Measurements from ENCODE around the gene PPP2R1B.

Gene PPP2R1B

DNA sequence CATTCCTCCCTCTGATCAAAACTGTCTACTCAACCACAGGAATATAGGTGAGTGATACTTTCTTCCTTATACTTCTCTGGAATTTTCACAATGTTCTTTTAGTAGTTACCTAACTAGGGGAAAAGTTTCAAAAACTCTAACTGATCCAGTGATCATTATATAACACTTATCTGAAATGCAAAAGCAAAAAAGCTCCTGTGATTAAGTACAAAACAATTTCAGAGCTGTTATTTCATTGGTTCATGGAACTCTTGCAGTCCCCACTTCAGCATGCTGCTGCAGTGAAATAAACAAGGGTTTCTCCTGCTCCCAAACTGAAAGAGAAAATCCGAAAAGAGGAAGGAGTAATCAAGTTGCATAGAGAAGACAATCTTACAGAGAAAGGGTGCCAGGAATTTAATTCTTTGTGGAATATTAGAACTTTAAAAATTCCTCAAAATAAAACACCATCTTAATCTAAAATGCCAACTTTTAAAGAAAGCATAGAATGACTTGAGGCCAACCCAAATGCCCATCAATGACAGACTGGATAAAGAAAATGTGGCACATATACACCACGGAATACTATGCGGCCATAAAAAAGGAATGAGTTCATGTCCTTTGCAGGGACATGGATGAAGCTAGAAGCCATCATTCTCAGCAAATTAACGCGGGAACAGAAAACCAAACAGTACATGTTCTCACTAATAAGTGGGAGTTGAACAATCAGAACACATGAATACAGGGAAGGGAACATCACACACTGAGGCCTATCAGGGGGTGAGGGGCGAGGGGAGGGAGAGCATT lies 20.3 kb downstream of the PPP2R1B start:
- DNase-seq: no peak

DNA sequence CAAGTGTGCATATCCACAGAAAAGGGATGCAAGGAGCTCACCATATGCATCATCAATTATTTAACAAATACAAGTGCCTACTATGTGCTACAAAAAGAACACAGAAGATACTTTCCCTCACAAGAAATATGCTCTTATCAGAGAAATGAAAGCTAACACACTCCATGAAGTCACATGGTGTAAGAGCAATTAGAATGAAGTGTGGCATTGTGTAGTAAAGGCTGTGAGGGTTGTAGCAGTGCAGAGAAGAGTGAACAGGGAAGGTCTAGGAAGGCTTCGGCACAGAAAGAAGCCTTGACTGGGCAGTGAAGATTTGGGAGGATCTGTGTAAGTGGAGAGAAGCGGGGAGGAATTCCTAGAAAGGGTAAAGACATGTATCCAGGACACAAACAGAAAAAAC lies 22.5 kb downstream of the PPP2R1B start:
- no peak for DNase-seq

DNA sequence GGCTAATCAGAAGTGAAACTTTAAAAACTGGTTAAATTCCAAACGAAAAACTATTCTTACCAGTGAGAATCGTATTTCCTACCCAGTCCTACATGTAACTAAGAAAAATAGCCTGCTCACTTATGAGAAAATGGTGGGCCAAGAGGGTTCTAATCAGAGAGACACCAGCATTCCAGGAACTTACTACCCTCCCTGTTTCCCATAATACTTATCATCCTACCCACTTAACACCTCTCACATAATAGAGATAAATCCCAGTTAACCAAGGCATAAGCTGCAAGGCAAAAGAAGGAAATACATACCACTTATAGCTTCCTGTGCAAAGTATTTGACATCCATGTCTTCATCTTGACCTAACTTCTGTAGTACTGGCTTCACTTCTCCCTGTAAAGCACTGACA lies 24.4 kb downstream of the PPP2R1B start:
- no peak for DNase-seq

DNA sequence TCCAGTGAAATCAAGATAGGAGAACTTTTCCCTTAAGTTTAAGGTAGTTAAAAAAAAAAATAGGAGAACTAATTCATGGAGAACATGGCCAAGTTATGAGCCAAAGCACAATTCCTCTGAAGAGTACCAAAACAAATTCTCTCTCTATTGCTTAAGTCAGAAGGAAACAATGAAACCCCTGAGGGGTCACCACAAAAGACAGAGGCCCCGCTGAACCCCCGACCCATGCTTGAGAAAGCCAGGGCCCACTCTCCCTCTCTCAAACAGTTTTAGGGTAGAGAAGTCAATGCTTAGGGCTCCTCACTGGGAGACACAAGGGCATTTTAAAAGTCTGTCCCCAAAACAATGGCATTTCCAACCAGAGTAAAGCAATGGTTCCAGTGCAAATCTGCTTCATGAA lies 26.9 kb downstream of the PPP2R1B start:
- DNase-seq: no peak

DNA sequence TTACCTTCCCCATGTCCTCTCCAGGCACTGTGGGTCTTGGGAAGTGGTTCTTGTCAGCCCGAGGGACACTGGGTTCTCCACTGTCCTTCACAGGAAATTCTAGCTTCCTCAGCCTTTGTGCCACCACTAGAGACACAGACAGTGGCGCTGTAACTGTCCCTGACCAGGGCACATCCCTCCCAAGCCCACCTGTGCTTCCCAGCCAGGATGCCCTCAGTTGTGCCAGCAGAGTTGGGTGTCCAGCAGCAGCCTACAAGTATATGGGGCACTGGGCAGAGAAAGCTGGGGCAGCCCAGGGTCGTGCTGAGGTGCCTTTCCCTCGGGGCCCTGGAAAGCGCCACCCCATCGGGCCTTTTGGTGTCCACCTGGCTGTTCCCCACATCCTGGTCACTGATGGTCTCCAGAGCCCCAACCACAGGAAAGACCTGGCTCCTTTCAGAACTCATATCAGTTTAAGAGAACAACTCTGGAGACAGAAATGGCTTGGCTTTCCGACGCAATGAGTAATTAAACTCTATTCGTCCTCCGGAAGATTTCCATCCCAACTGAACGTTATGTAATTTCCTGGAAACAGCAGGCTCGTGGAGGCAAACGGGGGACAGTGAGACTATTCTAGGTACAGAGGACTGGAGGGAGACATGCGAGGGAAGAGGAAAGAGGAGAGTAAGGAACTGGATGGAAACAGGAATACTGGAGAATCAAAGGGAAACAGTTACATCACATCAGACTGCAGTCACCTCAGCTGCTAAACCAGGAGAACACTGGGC lies 28.6 kb downstream of the PPP2R1B start:
- DNase-seq: no peak

DNA sequence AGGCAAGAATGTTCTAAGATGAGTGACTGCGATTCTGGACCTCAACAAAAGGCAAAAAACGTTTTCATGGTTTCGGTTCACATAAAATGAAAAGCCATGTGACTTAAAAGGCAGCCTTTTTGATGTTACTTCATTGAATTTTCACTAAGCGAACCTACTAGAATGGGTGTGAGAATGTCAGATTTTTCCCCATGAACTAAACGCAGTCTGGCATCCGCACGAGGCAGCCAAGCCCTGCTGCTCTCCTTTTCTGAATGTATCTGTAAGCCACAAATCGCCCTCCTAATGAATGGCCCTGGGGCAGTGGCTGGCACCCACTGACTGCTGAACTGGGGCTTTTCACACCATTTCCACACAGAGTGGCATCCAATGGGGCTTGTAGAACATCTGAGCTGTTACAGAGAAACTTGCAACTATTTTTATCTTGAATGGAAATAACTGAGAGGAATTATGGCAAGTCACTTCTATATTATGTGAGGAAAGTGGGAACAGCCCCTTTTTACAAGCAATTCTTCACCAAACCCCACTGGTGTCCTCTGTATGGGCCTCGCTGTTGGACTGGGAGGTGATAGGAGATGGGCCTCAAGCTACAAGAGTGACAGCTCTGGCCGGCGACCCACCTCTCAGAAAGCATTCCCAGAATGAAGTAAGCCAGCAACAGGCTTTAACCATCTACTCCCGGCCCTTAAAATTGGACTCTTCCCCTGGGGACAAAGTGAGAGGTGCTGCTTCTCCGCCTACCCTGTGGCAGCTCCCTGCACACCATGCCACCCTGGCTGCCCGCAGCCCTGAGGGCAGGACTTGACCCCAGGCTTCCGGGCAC lies 29.4 kb downstream of the PPP2R1B start:
- no peak for DNase-seq

DNA sequence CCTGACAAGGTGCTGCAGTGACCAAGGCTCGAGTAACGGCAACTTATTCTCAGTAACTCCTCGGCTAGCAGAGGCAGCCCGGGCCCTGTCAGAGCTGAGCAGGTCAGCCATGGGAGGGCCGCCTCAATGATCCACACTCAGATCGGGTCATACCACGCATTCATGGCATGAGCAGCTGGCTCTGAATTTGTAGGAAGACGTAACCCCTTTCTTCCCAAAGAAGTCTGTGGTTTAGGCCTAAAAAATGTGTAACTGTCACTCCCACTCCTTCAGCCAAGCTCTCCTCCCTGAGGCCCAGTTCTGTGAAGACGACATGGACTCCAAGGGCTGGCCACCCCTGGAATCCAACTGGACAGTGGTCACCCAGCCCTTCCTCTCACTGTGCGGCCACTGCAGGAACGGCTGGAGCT lies 30.0 kb downstream of the PPP2R1B start:
- DNase-seq: no peak

DNA sequence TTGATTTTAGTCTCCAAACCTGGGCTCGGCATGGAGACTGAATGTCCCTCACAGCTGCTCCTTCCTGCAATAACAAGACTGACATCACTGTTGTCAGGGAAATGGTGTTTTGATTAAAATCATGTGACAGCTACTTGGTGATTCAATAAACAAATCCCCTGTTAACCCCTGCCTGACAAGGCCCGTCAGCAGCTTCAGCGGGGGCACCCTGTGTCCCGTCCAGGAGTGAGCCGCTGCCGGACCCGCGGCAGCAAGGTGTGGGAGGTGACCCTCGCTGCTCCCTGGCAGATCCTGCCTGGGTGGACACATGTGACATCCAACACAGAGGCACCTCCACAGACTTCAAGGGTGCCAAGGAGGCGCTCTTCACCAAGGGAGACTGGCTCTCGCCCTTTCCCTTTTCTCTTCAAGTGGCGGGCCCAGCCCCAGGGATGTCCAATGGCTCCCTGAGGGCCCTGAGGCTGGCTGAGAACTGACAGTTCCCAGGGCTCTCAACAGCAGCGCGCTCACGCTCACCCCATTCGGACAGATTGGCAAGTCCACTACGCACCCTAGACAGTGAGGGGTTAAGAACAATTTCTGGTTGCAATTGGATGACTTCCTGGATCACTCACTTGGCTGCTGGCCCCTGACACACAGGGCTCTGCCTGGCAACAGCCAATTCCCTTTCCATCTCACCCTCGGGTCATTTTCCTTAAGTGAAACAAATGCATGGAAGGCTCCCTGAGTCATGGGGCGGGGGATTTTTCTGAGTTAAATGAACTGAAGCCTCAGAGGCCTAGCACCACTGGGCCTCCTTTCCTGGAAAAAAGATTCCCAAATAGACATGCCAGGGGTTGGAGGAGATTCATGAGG lies 30.7 kb downstream of the PPP2R1B start:
- DNase-seq: peak; percentile 13

DNA sequence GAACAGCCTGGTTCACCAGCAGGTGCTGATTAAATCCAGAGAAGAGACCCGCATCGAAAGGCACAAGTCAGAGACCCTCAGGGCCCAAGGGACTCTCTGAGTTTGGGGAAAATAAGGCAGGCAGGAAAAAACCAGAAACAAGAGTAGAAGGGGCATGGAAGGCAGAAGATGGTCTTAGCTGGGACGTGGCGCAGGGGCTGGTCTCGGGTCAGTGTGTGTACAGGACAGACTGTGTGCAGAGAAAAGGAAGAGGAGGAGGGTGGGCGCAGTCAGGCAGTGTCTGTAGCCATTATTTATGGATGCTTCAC lies 31.3 kb downstream of the PPP2R1B start:
- DNase-seq: no peak

DNA sequence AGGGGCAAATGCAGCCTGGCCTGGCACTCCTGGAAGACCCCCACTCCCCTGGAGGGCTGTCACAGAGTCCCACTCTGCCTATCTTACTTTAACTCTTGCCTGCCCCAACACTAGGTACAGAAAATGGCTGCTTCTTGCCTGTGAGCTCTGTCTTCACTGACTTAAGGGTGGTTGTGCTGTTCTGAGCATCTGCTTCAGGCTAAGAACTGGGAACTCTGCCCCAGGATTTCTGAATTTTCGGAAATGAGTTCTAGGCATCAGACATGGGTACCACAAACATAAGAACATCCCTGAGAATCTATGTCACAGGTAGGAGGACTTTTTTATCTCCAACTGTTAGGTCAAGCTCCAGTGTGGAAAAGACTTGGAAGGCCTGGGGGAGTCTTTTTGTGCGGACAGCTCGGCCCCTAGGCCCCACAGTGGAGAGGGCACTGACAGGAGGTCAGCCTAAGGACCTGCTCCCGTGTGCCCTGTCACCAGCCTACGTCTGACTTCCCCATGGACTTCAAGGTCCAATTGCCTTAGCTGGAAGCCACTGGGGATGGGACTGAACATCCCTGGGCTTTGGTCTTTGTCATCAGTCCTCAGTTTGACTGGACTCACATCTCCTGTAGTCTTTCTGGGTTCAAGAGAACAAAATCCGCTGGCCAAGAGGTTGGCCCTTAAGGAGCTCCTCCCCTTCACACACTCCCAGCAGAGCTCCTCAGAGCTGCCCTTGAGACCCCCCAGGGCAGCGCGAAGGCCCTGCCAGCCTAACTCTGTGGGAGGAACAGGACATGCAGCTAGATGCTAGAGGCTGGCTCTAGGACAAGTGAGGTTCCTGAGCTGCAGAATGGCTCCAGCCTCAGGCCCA lies 31.9 kb downstream of the PPP2R1B start:
- no peak for DNase-seq

DNA sequence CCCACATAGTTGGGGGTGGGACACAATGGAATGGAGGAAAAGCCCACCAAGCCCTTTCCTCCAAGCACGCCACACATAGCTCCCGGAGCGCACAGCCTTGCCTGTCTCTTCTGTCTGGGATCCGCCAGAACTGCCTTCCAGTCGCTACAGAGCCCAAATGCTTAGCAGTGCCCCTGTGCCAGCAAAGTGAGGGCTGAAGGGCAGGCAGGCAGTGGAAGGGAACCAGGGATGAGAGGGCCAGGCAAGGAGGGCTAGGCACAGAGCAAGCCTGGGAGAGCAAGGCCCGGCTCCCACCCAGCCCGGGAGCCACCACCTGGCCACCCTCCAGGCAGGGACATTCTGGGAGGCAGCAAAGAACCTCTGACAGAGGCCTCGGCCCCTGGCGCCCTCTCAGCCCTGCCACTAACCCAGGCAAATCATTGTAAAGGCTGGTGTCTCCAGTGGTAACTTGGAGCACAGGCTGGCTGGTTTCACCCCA lies 32.5 kb downstream of the PPP2R1B start:
- DNase-seq: no peak

DNA sequence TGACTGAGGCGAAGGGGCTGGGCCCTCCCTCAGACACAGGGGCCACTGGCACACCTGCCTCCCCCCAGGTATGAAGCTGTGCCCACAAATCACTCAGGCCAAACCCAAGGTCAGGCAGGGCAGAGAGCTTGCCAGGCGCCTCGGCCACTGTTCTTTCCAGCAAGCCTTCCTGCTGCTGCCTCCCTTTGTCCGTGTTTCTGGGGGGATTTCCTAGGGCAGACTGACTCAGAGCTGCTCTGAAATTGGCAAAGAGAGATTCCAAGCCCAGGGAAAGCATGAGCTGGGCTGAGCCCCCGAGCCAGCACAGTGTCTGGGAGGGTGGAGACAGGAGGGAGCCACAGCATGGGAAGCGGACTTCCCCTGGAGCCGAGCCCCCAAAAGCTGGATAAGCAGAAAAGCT lies 33.2 kb downstream of the PPP2R1B start:
- DNase-seq: no peak

DNA sequence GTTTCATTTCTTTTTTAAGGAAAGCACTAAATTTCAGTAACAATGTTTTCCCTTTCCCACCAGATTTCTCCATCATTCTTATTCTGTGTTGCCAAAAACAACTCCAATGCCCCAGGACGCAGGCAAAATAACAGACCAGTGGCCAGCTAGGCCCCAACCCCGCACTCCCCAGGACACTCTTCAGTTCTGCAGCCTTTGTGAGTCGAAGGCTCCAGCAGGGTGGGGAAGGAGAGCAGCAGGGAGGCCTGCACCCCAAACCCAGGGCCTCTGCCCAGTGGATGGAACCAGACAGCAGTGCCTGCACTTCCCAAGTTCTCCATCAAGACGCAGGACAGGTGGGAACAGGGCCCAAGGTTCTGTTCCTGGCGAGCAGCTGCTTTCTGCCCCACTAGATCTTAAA lies 34.4 kb downstream of the PPP2R1B start:
- DNase-seq: no peak

DNA sequence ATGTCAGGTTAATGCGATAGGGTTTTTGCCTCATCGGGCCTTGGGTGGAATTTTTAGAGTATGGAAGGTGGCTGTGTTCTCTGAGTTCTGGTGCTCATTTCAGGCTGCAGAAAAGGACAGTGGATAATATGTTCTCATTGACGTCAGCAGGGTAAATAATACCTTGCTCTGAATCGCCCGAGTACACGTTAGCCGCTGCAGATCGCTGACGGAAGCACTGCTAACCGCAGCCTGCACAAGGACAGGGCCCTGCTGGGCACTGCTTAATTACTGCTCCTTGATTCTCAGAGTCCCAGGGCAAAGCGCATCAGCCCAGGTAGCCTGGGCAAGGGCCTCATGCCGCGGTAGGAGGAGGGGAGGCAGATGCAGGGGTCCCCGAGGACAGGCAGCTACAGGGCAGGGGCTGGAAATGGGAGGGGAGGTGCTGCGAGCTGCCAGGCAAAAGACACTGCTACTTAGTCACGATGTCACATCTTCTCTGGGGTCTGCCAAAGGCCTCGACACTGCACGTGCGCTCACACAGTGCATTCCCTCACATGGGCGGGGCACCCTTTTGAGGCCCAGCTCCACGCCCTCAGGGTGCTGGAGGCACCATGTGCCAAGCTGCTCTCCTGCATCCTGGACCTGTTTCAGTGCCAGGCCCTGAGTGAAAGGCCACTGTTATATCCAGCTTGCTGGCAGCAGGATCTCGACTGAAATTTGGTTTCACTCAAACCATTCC lies 35.2 kb downstream of the PPP2R1B start:
- no peak for DNase-seq

DNA sequence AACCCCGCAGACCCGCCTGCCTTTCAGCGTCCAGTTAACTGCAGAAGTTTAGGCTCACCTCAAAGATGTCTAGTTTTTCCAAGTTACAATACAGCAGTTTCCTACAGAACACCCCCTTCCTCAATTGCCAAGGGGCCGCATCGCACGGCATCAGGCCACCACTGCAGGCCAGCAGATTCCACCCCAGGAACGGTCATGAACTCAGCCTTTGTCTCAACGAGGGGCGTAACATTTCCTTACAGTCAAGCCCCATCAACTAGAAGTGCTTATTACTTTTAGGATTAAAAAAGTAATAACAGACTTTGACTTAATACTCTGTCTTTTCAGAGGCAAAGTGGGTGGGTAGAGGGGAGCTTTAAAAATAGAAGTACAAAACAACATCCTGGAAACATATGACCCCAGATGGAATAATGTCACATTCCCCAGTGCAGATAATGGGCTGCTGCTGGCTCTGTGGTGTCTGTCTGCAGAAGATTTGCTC lies 36.3 kb downstream of the PPP2R1B start:
- DNase-seq: no peak

DNA sequence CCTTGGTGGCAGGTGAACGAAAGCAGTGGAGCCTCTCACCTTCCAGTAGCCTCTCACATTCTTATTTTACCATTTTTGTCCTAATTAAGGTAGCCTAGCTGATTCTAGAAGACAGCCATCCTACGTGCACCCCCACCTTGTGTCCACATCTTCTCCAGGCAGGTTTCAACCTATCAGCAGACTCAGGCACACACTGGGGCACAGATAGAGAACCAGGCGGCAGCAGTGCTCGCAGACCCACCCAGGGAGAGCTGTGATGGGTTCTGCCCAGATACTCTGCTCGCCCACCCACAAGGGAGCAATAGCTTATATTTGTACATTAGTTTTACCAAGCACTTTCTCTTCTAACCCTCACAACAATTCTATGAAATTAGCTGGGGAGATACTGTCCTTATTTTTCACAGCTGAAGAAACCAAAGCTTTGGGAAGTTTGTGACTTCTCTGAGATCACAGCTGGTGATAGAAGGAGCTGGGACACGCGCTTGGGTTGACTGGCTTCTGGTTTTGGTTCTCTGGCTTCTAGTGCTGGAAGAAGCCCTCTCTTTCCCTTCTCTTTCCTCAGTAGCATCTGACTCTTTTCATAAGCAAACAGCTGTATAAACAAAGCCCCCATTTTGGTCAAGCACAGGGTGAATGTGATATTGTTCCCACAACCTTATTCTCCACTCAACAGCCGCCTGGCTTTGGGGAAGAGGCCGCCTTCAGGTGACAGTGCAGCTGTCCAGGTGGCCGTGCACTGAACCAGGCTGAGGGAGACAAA lies 36.9 kb downstream of the PPP2R1B start:
- no peak for DNase-seq

DNA sequence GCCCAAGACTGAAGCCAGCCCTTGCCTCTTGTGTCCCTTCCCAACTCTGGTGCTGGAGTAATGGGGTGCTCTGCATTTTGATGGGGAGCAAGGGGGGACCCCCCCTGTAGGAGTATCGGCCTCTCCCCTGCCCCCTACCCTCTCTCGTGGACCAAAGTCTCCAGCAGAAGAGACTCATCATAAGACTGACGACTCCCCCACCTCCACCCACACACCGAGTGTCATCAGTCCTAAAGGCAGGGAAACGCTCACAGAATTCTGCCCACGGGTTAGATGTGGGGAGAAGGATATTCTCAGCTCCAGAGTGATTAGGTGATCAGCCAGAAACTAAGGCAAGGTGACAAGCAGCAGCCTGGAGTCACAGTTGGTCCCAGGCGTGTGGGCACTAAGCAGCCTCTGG lies 38.8 kb downstream of the PPP2R1B start:
- no peak for DNase-seq

DNA sequence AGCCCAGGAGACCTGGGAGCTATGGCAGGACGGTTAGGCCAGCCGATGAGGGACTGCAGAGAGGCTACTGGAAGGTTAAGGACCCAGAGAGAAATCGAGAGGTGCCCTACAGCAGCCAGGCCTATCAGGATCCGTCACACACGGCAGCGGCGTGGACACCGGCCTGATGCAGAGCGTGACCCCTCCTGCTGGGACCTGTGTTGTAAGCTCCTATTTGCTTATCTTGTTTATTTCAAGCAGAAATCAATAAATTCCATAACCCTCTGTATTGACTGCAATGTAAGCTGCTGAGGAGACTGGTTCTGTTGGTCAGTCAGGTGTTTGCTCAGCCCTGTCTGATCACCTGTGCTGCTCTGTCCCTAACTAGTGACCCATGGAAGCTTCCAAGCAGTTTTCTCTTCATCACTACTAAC lies 39.9 kb downstream of the PPP2R1B start:
- no peak for DNase-seq

DNA sequence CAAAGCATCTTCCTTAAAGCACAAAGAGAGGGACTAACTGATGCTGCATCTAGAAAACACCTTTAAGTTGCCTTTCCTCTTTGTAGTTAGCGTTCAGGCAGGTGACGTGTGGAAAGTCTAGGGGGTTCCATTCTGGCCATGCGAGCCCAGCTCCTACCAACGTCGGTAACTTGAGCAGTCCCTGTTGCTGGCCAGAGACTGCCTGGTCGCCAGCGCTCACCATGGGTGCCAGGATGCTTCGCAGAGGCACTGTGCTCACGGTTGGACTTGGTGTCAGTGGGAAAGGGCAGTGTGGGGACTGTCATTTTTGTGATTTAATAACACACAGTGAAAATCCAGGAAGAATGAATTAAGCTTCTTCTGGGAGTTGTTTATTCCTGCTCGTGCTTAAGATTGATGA lies 40.6 kb downstream of the PPP2R1B start:
- DNase-seq: no peak

DNA sequence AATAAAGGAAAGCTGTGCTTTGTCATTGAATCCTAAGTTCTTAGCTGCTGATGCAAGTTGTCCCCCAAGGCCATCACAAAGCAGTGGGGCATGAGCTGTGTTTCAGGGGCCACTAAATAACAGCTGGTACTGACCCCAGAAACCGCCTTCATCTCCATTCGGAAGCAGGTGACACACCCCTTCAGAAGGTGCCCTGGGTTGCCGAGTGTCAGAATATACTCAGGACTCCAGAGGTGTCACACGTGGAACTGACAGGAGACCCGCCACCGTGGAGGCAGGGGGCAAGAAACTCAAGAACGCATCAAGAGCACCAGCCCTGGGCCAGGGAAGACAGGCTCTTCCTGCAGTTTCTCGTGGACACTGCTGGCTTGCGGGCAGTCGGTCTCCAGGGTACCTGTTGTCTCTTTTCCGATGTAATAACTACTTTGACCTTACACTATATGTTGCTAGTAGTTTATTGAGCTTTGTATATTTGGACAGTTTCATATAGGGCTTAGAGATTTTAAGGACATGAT lies 41.5 kb downstream of the PPP2R1B start:
- DNase-seq: no peak
